GM12873 (cell line): ENCODE results near the gene LIPA.

Source experiments
- CTCF ChIP-seq: IDR thresholded peaks from 2 replicates; pipeline ENCODE4 v1.5.1; 2012; ENCODE audit warnings: low read depth, mild to moderate bottlenecking, moderate library complexity, low read length, control low read depth; ENCODE audit not compliant: insufficient read depth; ENCODE audit errors: missing control alignments

Gene LIPA

GRCh38 chr10:89242840-89243568, 8.6 kb downstream of the LIPA start:
- no peak for TF ChIP-seq CTCF

GRCh38 chr10:89242345-89242684, 9.3 kb downstream of the LIPA start:
- no peak for TF ChIP-seq CTCF

- TF ChIP-seq CTCF, result no peak
These were observed 9.9 kb downstream of the LIPA start for GRCh38 chr10:89241486-89242344.

GRCh38 chr10:89241026-89241425, 10.5 kb downstream of the LIPA start:
- no peak for TF ChIP-seq CTCF

GRCh38 chr10:89240519-89240918, 11.1 kb downstream of the LIPA start:
- TF ChIP-seq CTCF, result no peak

GRCh38 chr10:89238956-89239644, 12.5 kb downstream of the LIPA start:
- TF ChIP-seq CTCF, result peak; percentile 37

- TF ChIP-seq CTCF, result no peak
These were observed 13.7 kb downstream of the LIPA start for GRCh38 chr10:89237849-89238248.
